Stimulated activated CD8-positive, alpha-beta memory T cell treated with anti-CD3 and anti-CD28 coated beads, Interleukin-15, amount 100 ng/mL, for 48 hours (primary cell): Measurements from ENCODE around the gene FADS2.

Experiments used
- DNase-seq, 2 donors: peaks; one replicate each; pipeline ENCODE4 v3.0.0-alpha.2; 2020; ENCODE audit warnings: low read depth in 2 of 2

FADS2 gene

GRCh38 chr11:61795876-61796526, 32.1 kb upstream of the FADS2 start:
- DNase-seq = no peak

DNA sequence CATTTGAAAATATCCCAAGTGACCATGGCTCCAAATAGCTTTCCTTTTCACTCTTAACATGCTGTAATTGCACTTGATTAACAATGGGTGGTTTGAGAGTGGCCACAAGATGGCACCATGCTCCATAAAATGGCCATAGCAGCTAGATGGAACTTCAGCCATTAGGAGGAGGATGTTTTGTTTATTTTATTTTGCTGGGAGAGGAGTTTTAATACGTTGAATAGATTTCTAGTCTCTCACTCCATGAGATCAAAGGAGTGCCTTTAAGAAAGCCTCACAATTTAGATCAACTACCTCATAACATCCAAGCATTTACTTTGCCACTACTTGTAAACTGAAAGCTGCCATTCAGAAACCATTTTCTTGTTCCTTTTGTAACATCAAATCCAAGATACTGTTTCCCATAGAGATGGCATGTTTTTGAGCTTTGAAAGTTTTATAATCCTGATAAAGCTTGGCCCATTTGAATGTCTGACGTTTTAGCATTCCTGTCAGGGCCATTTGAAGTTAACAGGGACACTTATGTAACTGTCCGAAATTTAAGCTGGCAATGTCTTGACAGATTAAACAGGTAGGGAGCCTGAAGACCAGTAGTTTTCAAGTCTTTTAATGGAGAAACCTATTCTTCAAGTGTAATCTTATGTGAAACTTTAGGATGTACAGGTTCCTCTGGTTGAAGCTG, 30.7 kb upstream of the FADS2 start:
- DNase-seq = peak in 1 of 2 donors; percentile 28

DNA sequence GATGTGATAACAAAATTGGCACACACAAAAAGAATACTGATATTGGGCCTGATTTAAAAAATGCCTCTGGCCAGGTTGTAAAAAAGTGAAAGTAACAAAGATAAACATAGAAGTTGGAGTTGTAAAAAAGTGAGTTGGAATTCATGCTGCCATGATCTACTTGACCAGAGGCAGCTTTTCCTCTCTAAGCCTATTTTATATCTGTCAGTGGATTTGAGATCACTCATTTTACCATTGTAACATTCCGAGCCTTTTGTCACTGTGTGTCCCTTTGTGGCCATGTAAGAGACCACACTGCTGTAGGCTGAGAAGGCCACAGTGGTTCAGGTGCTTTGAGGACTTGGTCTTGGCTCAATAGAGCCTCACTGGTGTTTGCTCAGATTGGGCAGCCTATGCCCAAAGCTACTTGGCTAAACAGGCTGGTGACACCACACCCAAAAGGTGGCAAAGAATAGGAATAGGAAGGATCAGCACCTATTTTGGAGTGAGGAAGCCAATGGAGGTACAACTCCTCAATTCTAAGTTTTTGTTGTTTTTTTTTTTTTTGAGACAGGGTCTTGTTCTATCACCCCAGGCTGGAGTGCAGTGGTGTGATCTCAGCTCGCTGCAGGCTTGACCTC, 28.3 kb upstream of the FADS2 start:
- no peak for DNase-seq

DNA sequence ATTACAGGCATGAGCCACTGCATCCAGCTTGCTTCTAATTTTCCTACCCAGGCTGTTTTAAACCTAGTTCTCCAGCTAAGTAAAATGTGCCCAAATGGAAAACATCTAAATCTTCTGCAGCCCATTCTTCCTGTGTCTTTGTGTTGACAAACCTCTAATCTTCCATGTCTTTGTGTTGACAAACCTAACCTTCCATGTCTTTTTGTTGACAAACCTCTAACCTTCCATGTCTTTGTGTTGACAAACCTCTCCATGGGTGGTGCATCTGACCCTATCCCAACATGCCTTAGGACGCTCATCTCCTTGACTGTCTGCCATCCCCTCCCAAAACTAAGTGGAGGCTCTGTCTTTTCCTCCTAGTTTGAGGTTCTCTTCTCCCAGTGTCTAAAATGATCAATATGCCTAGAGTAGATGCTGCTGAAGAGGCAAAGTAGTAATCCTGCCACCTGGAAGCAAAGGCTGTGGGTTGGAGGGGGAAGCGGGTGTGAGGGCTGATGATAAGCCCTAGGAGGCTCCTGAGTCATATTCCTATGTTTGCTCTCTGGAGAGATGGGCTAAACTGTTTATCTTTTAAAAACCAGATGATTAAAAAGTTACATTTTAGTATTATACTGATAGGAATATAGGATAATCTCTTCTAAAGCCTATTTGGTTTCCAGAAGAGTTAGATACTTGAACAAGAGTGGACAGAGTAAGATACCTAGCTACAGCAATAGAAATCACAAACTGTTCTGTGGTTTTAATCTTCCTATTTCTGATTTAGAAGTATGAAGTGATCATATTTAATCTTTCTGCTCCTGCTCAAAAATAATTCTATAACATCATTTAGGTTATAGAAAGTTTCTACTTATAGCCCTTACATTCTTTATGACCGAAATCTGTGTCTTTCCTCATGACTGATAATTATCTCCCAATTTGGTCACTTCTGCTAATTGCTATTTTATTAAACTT, 27.5 kb upstream of the FADS2 start:
- no peak for DNase-seq

GRCh38 chr11:61802605-61803004, 25.5 kb upstream of the FADS2 start:
- no peak for DNase-seq

- no peak for DNase-seq
Measured at GRCh38 chr11:61803889-61804647, 24.0 kb upstream of the FADS2 start.

GRCh38 chr11:61805146-61805545, 23.0 kb upstream of the FADS2 start:
- DNase-seq = no peak

GRCh38 chr11:61806785-61807184, 21.3 kb upstream of the FADS2 start:
- no peak for DNase-seq

DNA sequence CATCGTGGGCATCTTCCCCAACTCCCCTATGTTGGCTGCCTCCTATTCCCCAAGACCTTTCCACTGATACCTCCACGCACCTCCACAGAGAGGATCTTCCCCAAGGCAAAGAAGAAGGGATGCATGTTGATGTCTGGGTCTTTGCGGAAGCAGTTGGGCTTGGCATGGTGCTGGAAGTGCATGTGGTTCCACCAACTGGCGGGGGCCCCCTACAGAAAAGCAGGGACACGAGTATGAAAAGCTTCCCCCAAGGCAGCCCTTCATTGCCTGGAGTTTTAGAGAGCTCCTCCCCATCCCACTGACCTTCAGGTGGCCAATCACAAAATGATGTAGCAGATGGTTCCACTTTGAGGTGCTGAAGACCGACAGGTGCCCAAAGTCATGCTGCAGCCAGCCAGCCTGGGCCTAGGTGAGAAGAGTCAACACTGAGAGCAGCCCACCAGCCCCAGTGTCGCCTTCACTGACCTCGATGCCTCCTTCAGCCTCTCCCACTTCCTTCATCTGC, 17.4 kb upstream of the FADS2 start:
- DNase-seq = no peak

- DNase-seq = no peak
Measured at GRCh38 chr11:61811831-61812230, 16.3 kb upstream of the FADS2 start.

GRCh38 chr11:61812736-61813411, 15.2 kb upstream of the FADS2 start:
- DNase-seq = no peak

DNA sequence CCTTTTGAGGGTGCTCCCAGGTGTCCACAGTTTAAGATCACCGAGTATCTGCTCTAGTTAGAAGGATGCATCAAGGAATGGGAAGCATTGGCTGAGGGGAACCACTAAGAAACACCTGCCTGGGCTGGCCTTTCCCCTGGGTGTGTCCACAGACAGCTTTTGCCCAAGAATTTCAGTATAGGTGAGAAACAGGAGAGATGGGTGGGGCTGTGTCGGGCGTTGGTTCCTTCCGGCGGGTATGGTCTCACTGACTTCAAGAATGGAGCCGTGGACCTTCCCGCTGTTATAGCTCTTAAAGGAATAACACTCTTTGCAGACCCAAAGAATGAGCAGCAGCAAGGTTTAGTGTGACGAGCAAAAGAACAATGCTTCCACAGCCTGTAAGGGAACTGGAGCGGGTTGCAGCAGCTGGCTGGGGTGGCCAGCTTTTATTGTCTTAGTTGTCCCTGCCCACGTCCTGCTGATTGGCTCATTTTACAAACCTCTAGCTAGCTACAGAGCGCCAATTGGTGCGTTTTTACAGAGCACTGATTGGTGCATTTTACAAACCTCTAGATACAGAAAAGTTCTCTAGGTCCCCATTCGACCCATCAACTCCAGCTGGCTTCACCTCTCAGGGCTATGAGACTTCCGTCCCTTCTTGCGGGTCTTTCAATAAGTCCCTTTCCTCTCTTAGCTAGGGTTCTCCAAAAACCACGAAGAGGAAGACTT, 13.7 kb upstream of the FADS2 start:
- no peak for DNase-seq

- DNase-seq = peak; percentile 45 to 57
Measured at GRCh38 chr11:61814958-61815789, 12.9 kb upstream of the FADS2 start.

- peak; percentile 53 to 56 for DNase-seq
Measured at GRCh38 chr11:61815790-61816735, 12.0 kb upstream of the FADS2 start.

DNA sequence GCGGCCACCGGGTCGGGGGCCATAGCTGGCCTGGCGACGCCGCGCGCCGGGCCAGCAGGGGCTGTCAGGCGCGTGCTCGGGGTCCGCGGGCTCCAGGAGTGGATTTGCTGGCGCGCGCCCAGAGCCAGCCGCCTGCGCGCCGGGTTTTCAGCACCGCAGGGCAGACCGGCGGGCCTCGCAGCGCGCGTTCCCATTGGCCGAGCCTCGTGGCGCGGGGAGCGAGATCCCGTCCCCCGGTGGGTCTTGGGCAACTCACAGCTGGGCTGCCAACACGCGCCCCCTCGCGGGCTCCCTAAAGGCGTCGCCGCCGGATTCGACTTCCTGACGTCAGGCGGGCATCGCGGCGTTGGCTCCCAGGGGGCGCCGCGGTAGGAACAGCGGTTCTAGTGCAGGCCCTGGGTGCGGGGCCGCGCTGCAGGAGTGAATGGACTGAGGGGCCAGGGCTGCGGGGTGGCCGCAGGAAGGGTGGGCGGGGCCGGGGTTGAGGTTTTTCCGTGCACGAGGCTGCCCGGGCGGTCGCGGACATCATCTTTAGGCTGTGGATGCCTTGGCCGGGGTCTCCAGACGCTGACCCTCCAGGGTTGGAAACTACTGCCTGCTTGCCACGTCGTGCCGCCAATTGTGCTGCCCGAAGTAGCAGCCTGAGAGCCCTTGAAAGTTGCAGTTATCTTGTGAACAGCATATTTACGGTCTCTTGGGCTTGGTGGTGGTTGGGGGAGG, 11.2 kb upstream of the FADS2 start, which contains the start of gene FADS1:
TSS of gene FADS1 (minus strand) at position 268 of the 720 bp plus-strand sequence. CDS start at position 194, 74 bp downstream.
- DNase-seq = peak; percentile 74 to 82

GRCh38 chr11:61817471-61818202, 10.5 kb upstream of the FADS2 start:
- DNase-seq = no peak
